WERI-Rb-1 (cell line): ENCODE measurements around the gene COX14.

Experiments
- DNase-seq: peaks from one replicate; pipeline ENCODE4 v3.0.0-alpha.2; 2020
- H3K27ac ChIP-seq: fragments of 250-450 bp; sonication (Bioruptor Pico); 2 replicates; pipeline ENCODE4 v1.5.1; 2020; ENCODE audit warnings: mild to moderate bottlenecking, moderate library complexity
- H3K27me3 ChIP-seq: fragments of 250-450 bp; sonication (Bioruptor Pico); 2 replicates; pipeline ENCODE4 v1.5.1; 2021; ENCODE audit warnings: mild to moderate bottlenecking, low read depth, moderate library complexity; ENCODE audit not compliant: insufficient read depth, severe bottlenecking
- H3K36me3 ChIP-seq: fragments of 250-450 bp; sonication (Bioruptor Pico); 2 replicates; pipeline ENCODE4 v1.5.1; 2020; ENCODE audit warnings: mild to moderate bottlenecking, moderate library complexity
- H3K4me3 ChIP-seq: 2 replicates; pipeline ENCODE4 v1.5.1; 2011; ENCODE audit warnings: low read depth, mild to moderate bottlenecking, control low read depth, low read length
- H3K9me3 ChIP-seq: fragments of 250-450 bp; sonication (Bioruptor Pico); 2 replicates; pipeline ENCODE4 v1.5.1; 2021; ENCODE audit warnings: mild to moderate bottlenecking, moderate library complexity; ENCODE audit not compliant: severe bottlenecking
- TF ChIP-seq, protein P1 (sequence below): IDR thresholded peaks from 2 replicates; pipeline ENCODE4 v1.5.1; 2011; ENCODE audit warnings: low read depth, mild to moderate bottlenecking, control low read depth, inconsistent platforms, low read length

Gene COX14

DNA sequence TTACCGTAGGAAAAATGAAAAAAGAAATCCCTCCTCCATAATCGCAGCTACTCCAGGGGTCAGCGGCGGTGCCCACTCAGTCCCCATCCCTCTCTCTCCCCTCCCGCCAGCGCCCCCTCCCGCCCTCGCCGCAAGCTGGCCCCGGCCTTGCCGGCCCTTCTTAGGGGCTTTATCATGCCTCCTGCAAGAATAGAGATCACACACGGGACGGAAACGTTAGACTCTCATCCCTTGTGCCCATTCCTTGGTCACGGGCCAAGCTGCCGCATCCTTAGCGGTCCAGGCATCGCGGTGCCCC is 692 bp upstream of the COX14 start:
- Histone ChIP-seq H3K27ac (no peak overlapping the region), H3K9me3 (no peaks in the 10 kb centered on the region), H3K36me3 (0 out of 2 replicates have a peak, but pooled peaks cover 2% of the 10 kb centered on the region), H3K4me3 (peak overlapping the region; percentile 25), H3K27me3 (no peaks in the 10 kb centered on the region)
- DNase-seq: no peak
- TF ChIP-seq, protein P1, sequence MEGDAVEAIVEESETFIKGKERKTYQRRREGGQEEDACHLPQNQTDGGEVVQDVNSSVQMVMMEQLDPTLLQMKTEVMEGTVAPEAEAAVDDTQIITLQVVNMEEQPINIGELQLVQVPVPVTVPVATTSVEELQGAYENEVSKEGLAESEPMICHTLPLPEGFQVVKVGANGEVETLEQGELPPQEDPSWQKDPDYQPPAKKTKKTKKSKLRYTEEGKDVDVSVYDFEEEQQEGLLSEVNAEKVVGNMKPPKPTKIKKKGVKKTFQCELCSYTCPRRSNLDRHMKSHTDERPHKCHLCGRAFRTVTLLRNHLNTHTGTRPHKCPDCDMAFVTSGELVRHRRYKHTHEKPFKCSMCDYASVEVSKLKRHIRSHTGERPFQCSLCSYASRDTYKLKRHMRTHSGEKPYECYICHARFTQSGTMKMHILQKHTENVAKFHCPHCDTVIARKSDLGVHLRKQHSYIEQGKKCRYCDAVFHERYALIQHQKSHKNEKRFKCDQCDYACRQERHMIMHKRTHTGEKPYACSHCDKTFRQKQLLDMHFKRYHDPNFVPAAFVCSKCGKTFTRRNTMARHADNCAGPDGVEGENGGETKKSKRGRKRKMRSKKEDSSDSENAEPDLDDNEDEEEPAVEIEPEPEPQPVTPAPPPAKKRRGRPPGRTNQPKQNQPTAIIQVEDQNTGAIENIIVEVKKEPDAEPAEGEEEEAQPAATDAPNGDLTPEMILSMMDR: no peak

DNA sequence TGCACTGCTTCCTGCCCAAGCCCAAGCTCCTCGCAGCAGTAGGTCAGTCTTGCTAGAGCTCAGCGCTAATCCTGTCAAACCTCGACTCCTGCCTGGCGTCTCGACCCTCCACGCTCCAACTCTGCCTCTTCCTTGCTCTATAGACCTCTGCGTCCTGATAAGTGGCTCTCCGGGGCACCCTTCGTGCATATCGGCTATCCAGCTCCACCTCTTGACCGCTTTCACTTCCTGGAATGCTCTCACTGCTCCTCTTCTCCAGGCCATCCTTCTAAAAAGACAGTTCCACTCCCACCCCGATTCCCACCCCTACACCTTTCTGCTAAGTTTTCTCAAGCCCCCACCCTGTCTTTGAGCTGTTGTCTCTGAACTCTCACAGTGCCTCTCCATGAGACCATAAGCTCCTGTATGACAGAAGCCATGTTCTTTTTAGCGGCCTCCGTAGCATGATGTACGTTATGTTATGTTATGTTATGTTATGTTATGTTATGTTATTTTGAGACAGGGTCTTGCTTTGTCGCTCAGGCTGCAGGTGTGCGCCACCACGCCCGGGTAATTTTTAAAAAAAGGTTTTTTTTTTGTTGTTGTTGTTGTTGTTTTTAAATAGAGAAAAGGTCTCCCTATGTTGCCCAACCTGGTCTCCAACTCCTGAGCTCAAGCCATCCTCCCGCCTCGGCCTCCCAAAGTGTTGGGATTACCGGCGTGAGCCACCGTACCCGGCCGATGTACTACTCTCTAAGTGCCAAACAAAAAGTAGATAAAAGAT is 601 bp downstream of the COX14 start:
- no peaks in the 10 kb centered on the region for H3K27me3 ChIP-seq
- TF ChIP-seq, protein P1: no peak
- H3K4me3 ChIP-seq: peak overlapping the region; percentile 72
- H3K36me3 ChIP-seq: 0 out of 2 replicates have a peak, but pooled peaks cover 2% of the 10 kb centered on the region
- H3K27ac ChIP-seq: peak overlapping the region; percentile 77
- DNase-seq: peak; percentile 70
- H3K9me3 ChIP-seq: no peaks in the 10 kb centered on the region

DNA sequence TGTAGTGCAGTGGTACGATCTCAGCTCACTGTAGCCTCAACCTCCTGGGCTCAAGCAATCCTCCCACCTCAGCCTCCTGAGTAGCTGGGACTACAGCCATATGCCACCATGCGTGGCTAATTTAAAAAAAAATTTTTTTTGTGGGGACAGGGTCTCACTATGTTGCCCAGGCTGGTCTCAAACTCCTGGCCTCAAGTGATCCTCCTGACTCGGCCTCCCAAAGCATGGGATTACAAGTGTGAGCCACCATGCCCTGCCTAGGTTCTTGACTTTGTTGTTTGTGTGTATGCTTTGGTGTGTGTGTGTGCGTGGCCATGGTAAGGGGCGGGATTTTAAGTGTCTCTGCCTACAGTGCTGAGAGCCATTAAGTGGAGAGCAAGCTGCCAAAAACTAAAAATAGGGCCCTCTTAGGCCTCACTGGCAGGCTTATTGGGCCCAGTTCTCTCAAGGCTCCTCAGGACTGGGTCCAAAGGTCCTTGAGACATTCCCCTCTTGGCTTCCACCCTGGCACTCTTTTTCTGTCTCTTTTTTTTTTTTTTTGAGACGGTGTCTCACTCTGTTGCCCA is 5.1 kb downstream of the COX14 start:
- DNase-seq: no peak
- peaks cover 7% of the 10 kb centered on the region for H3K36me3 ChIP-seq
- H3K4me3 ChIP-seq: no peak overlapping the region
- no peak overlapping the region for H3K27ac ChIP-seq
- TF ChIP-seq, protein P1: no peak
- no peaks in the 10 kb centered on the region for H3K27me3 ChIP-seq
- no peaks in the 10 kb centered on the region for H3K9me3 ChIP-seq

DNA sequence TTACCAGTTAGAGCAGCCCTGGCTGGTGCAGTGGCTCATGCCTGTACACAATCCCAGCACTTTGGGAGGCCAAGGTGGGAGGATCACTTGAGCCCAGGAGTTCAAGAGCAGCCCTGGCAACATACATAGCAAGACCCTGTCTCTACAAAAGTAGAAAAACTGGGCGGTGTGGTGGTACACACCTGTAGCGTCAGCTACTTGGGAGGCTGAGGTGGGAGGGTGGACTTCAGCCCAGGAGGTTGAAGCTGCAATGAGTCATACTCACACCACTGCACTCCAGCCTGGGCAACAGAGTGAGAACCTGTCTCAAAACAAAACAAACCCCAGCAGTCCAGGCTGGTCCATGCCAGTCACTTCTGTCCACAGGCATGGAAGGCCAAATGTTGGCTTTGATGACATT is 7.4 kb downstream of the COX14 start:
- no peak for DNase-seq
- Histone ChIP-seq H3K27me3 (no peaks in the 10 kb centered on the region), H3K4me3 (no peak overlapping the region), H3K27ac (no peak overlapping the region; the same call in 1 of the 2 replicates), H3K9me3 (no peaks in the 10 kb centered on the region), H3K36me3 (peaks cover 15% of the 10 kb centered on the region)
- TF ChIP-seq, protein P1: no peak

DNA sequence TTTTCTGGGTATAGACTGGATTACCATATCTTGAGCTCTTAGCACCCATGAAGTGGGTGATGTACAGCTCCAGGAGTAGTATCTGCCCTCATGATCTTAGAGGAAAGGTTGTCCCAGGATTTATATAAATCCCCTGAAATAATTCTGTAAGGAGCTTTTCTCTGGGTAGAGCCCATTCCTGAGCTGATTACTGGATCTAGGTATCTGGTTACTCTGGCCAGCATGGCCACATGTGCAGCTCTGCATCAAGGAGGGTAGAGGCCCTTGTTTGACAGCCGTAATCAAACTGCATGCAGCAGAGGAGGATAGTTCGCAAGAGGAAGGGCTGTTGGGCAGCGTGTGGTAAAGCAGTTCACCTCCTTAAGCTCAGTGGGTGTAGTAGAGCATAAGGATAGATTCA is 8.5 kb downstream of the COX14 start:
- TF ChIP-seq, protein P1: no peak

More for the DNA sequence above, 8.5 kb downstream of the COX14 start:
- DNase-seq: peak; percentile 88
- Histone ChIP-seq H3K4me3 (no peak overlapping the region), H3K27me3 (no peaks in the 10 kb centered on the region), H3K36me3 (peaks cover 16% of the 10 kb centered on the region), H3K27ac (peak overlapping the region; percentile 41), H3K9me3 (no peaks in the 10 kb centered on the region)
